Activated CD4-positive, alpha-beta T cell treated with anti-CD3 and anti-CD28 coated beads, Interleukin-2, amount 50 U/mL, for 16 hours (primary cell): ENCODE measurements around the gene LPA.

Experiments used
- DNase-seq: peaks from one replicate; pipeline ENCODE4 v3.0.0-alpha.2; 2020

Gene LPA

DNA sequence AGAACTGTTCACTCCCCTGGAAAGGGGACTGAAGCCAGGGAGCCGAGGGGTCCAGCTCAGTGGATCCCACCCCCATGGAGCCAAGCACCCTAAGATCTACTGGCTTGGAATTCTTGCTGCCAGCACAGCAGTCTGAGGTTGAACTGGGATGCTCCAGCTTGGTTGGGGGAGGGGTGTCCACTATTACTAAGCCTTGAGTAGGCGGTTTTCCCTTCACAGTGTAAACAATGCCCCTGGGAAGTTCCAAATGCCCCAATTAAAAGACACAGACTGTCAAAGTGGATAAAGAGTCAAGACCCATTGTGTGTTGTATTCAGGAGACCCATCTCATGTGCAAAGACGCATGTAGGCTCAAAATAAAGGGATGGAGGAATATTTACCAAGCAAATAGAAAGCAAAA lies 150.2 kb downstream of the LPA start:
- no peak for DNase-seq

GRCh38 chr6:160510976-160511617 lies 153.0 kb downstream of the LPA start:
- DNase-seq, result no peak

DNA sequence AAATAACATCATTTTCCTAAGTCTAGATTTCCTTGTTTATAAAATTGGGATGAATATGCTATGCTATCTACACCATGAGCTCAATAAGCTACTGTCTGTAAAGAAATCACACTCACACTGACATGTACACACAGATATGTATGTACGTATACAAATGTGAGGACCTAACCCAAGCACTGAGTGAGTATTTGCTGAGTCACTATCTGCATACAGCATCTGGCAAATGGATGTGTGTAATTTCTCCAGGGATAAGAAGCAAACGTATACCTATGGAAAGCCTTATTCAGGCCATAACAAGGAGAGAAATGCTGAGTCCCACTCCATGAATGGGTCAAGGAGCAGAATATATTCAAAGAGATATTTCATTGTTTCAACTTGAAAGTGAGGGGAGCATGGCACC lies 153.9 kb downstream of the LPA start:
- no peak for DNase-seq

DNA sequence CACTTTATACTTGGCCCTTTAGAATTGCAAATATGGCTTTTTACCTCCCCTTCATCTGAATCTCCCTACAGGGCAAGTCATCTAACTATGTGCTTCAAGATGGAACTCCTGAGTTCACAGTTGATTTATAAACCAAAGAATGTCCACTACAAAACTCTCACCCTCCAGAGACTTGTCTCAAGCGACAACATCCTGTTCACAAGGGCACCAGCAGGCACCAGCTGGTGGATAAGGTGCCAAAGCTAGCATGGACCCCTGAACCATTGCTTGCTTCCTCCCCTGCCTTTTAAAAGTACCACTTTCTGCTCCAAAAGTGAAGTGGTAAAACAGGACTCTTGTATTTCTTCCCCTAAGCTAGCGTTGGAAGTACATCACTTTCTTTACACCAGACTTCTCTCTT lies 154.5 kb downstream of the LPA start:
- DNase-seq, result no peak

DNA sequence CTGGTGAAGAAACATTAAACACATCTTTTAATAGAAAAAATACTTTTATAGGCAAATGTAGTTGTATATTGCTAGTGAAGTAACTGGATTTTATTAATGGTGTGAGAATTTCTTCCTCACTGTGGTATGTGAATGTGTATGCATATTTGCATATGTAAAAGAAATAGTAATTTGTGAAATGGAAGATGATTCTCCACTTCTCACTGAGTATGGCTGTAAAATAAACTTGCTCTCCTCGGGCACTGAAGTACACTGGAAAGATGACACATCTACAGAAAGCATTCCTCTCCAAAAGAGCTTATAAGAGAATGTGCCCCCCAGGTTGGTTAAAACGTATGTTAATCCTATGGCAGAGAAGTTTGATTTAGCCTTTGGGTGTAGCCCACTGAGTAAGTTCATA lies 155.5 kb downstream of the LPA start:
- DNase-seq, result no peak

- no peak for DNase-seq
Measured at GRCh38 chr6:160507420-160507819, 156.7 kb downstream of the LPA start.

- DNase-seq, result no peak
Measured at GRCh38 chr6:160505970-160506369, 158.1 kb downstream of the LPA start.

DNA sequence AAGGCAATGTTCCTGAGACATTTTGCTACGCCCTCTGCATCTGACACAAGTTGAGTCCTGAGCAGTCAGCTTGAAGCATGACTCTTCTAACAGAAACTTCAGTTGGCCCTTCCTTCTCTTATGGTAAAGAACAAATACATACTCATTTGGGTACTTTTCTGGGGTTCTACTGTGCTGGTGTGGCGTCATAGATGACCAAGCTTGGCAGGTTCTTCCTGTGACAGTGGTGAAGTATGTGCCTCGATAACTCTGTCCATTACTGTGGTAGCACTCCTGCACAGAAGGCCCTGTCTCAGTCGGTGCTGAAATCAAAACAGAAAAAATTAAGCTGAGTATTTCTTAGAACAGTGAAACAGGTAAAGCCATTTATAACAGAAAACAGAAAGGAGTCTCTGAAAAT lies 163.4 kb downstream of the LPA start:
- DNase-seq, result peak; percentile 36

DNA sequence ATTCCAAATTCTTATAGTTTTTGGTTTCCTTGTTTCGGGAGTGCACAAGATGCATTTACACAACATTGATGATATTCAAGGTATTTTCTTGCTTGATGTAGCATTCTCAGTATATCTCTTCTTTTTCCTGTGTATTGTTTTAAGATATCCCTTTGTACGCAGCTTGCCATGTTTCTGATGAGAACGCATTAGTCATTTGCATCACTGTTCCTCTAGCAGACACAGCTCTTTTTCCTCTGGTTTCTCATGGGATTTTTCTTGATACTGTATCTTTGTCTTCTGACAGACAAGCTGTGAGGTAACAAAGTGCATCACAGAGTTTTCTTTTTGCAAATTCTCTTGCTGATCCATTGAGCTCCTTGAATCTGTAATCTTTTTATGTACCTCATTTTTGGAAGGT lies 169.5 kb downstream of the LPA start:
- DNase-seq, result no peak

DNA sequence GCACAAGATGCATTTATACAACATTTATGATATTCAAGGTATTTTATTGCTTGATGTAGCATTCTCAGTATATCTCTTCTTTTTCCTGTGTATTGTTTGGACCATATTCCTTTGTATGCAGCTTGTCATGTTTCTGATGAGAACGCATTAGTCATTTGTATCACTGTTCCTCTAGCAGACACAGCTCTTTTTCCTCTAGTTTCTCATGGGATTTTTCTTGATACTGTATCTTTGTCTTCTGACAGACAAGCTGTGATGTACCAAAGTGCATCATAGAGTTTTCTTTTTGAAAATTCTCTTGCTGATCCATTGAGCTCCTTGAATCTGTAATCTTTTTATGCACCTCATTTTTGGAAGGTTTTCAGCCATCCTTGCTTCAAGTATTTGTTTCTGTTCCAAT lies 175.0 kb downstream of the LPA start:
- no peak for DNase-seq

GRCh38 chr6:160487116-160487515 lies 177.0 kb downstream of the LPA start:
- no peak for DNase-seq
